H9 (cell line): ENCODE measurements around the gene HMGA1. TPM values are rescaled to one million over a fixed set of nuclear protein-coding genes. Genes with fewer than 3 reads are reported as not detected.
A peak's percentile ranks its signal among the peaks of the same experiment; 100 is the strongest.

Experiments used
- DNase-seq: peaks from one replicate; pipeline ENCODE4 v3.0.0-alpha.2; 2017
- H2AFZ ChIP-seq: one replicate; pipeline ENCODE4 v1.6.1; 2013; ENCODE audit warnings: mild to moderate bottlenecking, low read length, control low read depth, moderate library complexity
- H2AK5ac ChIP-seq: 2 replicates; pipeline ENCODE4 v1.6.1; 2013; ENCODE audit warnings: low read length, control low read depth, mixed read lengths; ENCODE audit not compliant: insufficient read length
- H2BK120ac ChIP-seq: one replicate; pipeline ENCODE4 v1.6.1; 2013; ENCODE audit warnings: low read depth, mild to moderate bottlenecking, low read length, control low read depth, inconsistent platforms; ENCODE audit not compliant: poor library complexity, severe bottlenecking
- H2BK12ac ChIP-seq: 2 replicates; pipeline ENCODE4 v1.6.1; 2013; ENCODE audit warnings: low read length, control low read depth, mixed read lengths, low read depth; ENCODE audit not compliant: insufficient read length
- H2BK15ac ChIP-seq: 2 replicates; pipeline ENCODE4 v1.6.1; 2013; ENCODE audit warnings: low read depth, low read length, control low read depth
- H2BK20ac ChIP-seq: one replicate; pipeline ENCODE4 v1.6.1; 2013; ENCODE audit warnings: low read depth, mild to moderate bottlenecking, low read length, control low read depth, inconsistent platforms; ENCODE audit not compliant: poor library complexity, severe bottlenecking
- H2BK5ac ChIP-seq: 2 replicates; pipeline ENCODE4 v1.6.1; 2013; ENCODE audit warnings: low read length, control low read depth, mixed read lengths; ENCODE audit not compliant: insufficient read length
- H3K14ac ChIP-seq: 2 replicates; pipeline ENCODE4 v1.6.1; 2013; ENCODE audit warnings: low read length, control low read depth; ENCODE audit not compliant: insufficient read depth
- H3K18ac ChIP-seq: 2 replicates; pipeline ENCODE4 v1.6.1; 2013; ENCODE audit warnings: low read depth, mild to moderate bottlenecking, mixed read lengths, low read length, control low read depth; ENCODE audit not compliant: insufficient read length
- H3K23ac ChIP-seq: 2 replicates; pipeline ENCODE4 v1.6.1; 2013; ENCODE audit warnings: low read length, control low read depth, mixed read lengths, low read depth; ENCODE audit not compliant: insufficient read length
- H3K23me2 ChIP-seq: 2 replicates; pipeline ENCODE4 v1.6.1; 2013; ENCODE audit warnings: low read depth, mild to moderate bottlenecking, mixed read lengths, low read length, control low read depth; ENCODE audit not compliant: insufficient read length, poor library complexity, severe bottlenecking
- H3K27ac ChIP-seq: 2 replicates; pipeline ENCODE4 v1.5.1; 2013; ENCODE audit warnings: low read length, control low read depth, mixed read lengths, low read depth; ENCODE audit not compliant: insufficient read length
- H3K27me3 ChIP-seq: 2 replicates; pipeline ENCODE4 v1.6.1; 2013; ENCODE audit warnings: low read length, control low read depth, inconsistent platforms; ENCODE audit not compliant: insufficient read depth
- H3K4ac ChIP-seq: 2 replicates; pipeline ENCODE4 v1.6.1; 2013; ENCODE audit warnings: low read depth, mild to moderate bottlenecking, control low read depth, inconsistent platforms, low read length, moderate library complexity
- H3K4me1 ChIP-seq: 2 replicates; pipeline ENCODE4 v1.6.1; 2013; ENCODE audit warnings: low read length, control low read depth, inconsistent platforms; ENCODE audit not compliant: insufficient read depth
- H3K4me2 ChIP-seq: 2 replicates; pipeline ENCODE4 v1.6.1; 2013; ENCODE audit warnings: low read length, control low read depth, mixed read lengths; ENCODE audit not compliant: insufficient read length, insufficient read depth
- H3K56ac ChIP-seq: 2 replicates; pipeline ENCODE4 v1.6.1; 2013; ENCODE audit warnings: low read depth, mild to moderate bottlenecking, mixed read lengths, low read length, control low read depth; ENCODE audit not compliant: insufficient read length
- H3K79me1 ChIP-seq: 2 replicates; pipeline ENCODE4 v1.6.1; 2013; ENCODE audit warnings: low read depth, mild to moderate bottlenecking, moderate library complexity, low read length, control low read depth, inconsistent platforms; ENCODE audit not compliant: insufficient read depth, poor library complexity, severe bottlenecking
- H3K79me2 ChIP-seq: 2 replicates; pipeline ENCODE4 v1.6.1; 2013; ENCODE audit warnings: low read length, control low read depth, inconsistent platforms; ENCODE audit not compliant: insufficient read depth
- H3K9ac ChIP-seq: 2 replicates; pipeline ENCODE4 v1.6.1; 2013; ENCODE audit warnings: low read length, control low read depth, mixed read lengths; ENCODE audit not compliant: insufficient read length; ENCODE audit errors: extremely low read depth
- H3K9me3 ChIP-seq: one replicate; pipeline ENCODE4 v1.6.1; 2013; ENCODE audit warnings: low read depth, low read length, inconsistent platforms; ENCODE audit not compliant: control insufficient read depth
- H3T11ph ChIP-seq: one replicate; pipeline ENCODE4 v1.6.1; 2013; ENCODE audit warnings: mild to moderate bottlenecking, low read length, control low read depth, inconsistent platforms
- H4K20me1 ChIP-seq: one replicate; pipeline ENCODE4 v1.6.1; 2013; ENCODE audit not compliant: control insufficient read depth, insufficient read length, insufficient read depth
- H4K5ac ChIP-seq: 2 replicates; pipeline ENCODE4 v1.6.1; 2013; ENCODE audit warnings: low read depth, mild to moderate bottlenecking, mixed read lengths, low read length, control low read depth; ENCODE audit not compliant: insufficient read length
- H4K8ac ChIP-seq: replicated peaks from 2 replicates; pipeline ENCODE4 v1.6.1; 2013; ENCODE audit warnings: low read length, control low read depth, mixed read lengths, low read depth; ENCODE audit not compliant: insufficient read length
- H4K91ac ChIP-seq: 2 replicates; pipeline ENCODE4 v1.6.1; 2013; ENCODE audit warnings: low read depth, mild to moderate bottlenecking, moderate library complexity, mixed read lengths, low read length, control low read depth; ENCODE audit not compliant: insufficient read length
- H3K27ac Mint-ChIP-seq, 3 experiments: 2 replicates in 2 of 3; 3 replicates in 1 of 3; pipeline ENCODE4 v1.8.0; 2020 to 2021; ENCODE audit warnings: mixed read lengths in 3 of 3, mild to moderate bottlenecking in 1 of 3, moderate library complexity in 1 of 3
- H3K27me3 Mint-ChIP-seq: 2 replicates; pipeline ENCODE4 v1.8.0; 2021; ENCODE audit warnings: low read depth, mild to moderate bottlenecking, moderate library complexity, mixed read lengths
- H3K36me3 Mint-ChIP-seq, 3 experiments: 2 replicates in 2 of 3; 3 replicates in 1 of 3; pipeline ENCODE4 v1.8.0; 2020 to 2021; ENCODE audit warnings: low read depth in 3 of 3, mixed read lengths in 3 of 3; ENCODE audit not compliant: insufficient read depth in 1 of 3
- H3K4me1 Mint-ChIP-seq, 2 experiments: 2 replicates each; pipeline ENCODE4 v1.8.0; 2020; ENCODE audit warnings: mixed read lengths in 2 of 2
- H3K4me3 Mint-ChIP-seq, 2 experiments: 2 replicates in 1 of 2; 3 replicates in 1 of 2; pipeline ENCODE4 v1.8.0; 2020 to 2021; ENCODE audit warnings: mild to moderate bottlenecking in 2 of 2, mixed read lengths in 2 of 2, moderate library complexity in 1 of 2
- H3K9me3 Mint-ChIP-seq, 2 experiments: 2 replicates in 1 of 2; 3 replicates in 1 of 2; pipeline ENCODE4 v1.8.0; 2020; ENCODE audit warnings: mild to moderate bottlenecking in 2 of 2, mixed read lengths in 2 of 2, moderate library complexity in 1 of 2
- WGBS: extraction: QIAGEN DNeasy Blood & Tissue Kit; methylation state at CpG from one replicate; pipeline ENCODE4 v1.1.7; 2013; ENCODE audit warnings: missing lambda C conversion rate, low lambda C conversion rate, mixed read lengths; ENCODE audit not compliant: insufficient read length; ENCODE audit errors: extremely low coverage; 5-methylcytosine and 5-hydroxymethylcytosine counted together
- total RNA-seq: library from RNA; stranded (reverse); gene quantifications from 2 replicates; pipeline ENCODE4 v1.2.1, GENCODE V29; 2021
- TF ChIP-seq, protein P1 (sequence below): fragments of 200-600 bp; sonication (generic); conservative IDR thresholded peaks from 3 replicates; pipeline ENCODE4 v1.8.0; 2021; ENCODE audit warnings: antibody characterized with exemption, mild to moderate bottlenecking

Gene HMGA1
- total RNA-seq, 1 experiment from 2014 or later: 2,116 TPM

GRCh38 chr6:34288581-34288980, 51.9 kb downstream of the HMGA1 start:
- Histone ChIP-seq H3K9ac (no peak overlapping the region), H3K79me1 (no peaks in the 10 kb centered on the region), H3K27me3 (no peaks in the 10 kb centered on the region), H2AFZ (no peak overlapping the region), H3K4me1 (no peaks in the 10 kb centered on the region), H3K23me2 (no peaks in the 10 kb centered on the region), H3K4ac (no peak overlapping the region), H2BK20ac (no peak overlapping the region), H3K14ac (no peak overlapping the region), H3K18ac (no peak overlapping the region), H3K27ac (no peak overlapping the region), H4K5ac (no peak overlapping the region), H4K91ac (no peak overlapping the region), H3K4me2 (no peak overlapping the region), H2BK12ac (no peak overlapping the region), H3K56ac (no peak overlapping the region), H2BK15ac (no peak overlapping the region), H2AK5ac (no peak overlapping the region), H3T11ph (no peak overlapping the region), H4K8ac (no peak overlapping the region), H2BK5ac (no peak overlapping the region), H3K79me2 (no peaks in the 10 kb centered on the region), H2BK120ac (no peak overlapping the region), H4K20me1 (no peaks in the 10 kb centered on the region), H3K9me3 (no peaks in the 10 kb centered on the region), H3K23ac (no peak overlapping the region)
- TF ChIP-seq, protein P1, sequence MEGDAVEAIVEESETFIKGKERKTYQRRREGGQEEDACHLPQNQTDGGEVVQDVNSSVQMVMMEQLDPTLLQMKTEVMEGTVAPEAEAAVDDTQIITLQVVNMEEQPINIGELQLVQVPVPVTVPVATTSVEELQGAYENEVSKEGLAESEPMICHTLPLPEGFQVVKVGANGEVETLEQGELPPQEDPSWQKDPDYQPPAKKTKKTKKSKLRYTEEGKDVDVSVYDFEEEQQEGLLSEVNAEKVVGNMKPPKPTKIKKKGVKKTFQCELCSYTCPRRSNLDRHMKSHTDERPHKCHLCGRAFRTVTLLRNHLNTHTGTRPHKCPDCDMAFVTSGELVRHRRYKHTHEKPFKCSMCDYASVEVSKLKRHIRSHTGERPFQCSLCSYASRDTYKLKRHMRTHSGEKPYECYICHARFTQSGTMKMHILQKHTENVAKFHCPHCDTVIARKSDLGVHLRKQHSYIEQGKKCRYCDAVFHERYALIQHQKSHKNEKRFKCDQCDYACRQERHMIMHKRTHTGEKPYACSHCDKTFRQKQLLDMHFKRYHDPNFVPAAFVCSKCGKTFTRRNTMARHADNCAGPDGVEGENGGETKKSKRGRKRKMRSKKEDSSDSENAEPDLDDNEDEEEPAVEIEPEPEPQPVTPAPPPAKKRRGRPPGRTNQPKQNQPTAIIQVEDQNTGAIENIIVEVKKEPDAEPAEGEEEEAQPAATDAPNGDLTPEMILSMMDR: no peak
- no peak for DNase-seq
- Mint-ChIP-seq H3K4me3 (no peak overlapping the region), H3K36me3 (peaks cover 9 to 42% (median 28%) of the 10 kb centered on the region in 3 experiments; a peak in 6 of 7 replicates), H3K4me1 (no peaks in the 10 kb centered on the region), H3K9me3 (no peaks in the 10 kb centered on the region), H3K27ac (0 out of 7 replicates have a peak overlapping the region, but pooled peaks of 1 of the 3 experiments have one; percentile 29), H3K27me3 (no peaks in the 10 kb centered on the region; the same call in 1 of the 2 replicates)
- WGBS: no CpG with 5 or more reads among the region's 5 CpGs
